Eye (tissue), 1 donor: Measurements from ENCODE around the gene NRXN3.
"Not testable (repeated sequence)": the region's sequence is repeated elsewhere in the genome, so short reads cannot be mapped to it uniquely, and the experiment has no call there.

Experiments used
- DNase-seq: peaks from one replicate; pipeline ENCODE4 v3.0.0-alpha.2; 2015

Gene NRXN3

DNA sequence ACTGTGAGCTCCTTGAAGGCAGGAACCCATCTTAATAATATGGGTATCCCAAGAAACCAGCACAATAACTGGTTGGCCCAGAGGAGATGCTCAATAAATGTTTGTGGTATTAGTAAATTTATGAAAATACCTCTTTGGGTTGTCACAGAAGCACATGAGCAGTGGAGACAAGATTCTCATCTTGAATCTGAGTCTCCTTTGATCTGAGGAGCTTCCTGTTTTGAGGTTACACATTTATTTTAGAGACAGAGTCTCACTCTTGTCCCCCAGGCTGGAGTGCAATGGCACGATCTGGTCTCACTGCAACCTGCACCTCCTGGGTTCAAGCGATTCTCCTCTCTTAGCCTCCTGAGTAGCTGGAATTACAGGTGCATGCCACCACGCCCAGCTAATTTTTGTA lies 247.4 kb downstream of the NRXN3 start:
- DNase-seq: no peak

DNA sequence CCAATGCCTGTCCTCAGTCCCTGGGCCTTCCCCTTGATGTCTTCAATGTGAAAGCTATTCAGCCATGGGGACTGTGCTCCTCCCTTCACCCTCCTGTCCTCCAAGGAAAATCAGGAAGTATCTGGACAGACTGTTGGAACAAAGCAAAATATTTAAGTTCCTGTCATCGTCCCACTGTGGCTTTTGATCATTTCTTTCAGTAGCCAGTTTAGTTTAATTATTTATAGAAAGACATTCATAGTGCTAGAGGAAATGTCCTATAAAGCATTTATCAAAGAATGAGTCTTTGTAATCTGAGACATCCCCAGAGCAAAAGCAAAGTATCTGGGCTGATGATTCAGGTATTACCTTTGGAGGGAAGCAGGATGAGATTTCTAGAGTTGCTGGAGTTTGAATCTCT lies 254.1 kb downstream of the NRXN3 start:
- DNase-seq: no peak

GRCh38 chr14:78425330-78425729 lies 255.2 kb downstream of the NRXN3 start:
- no peak for DNase-seq

DNA sequence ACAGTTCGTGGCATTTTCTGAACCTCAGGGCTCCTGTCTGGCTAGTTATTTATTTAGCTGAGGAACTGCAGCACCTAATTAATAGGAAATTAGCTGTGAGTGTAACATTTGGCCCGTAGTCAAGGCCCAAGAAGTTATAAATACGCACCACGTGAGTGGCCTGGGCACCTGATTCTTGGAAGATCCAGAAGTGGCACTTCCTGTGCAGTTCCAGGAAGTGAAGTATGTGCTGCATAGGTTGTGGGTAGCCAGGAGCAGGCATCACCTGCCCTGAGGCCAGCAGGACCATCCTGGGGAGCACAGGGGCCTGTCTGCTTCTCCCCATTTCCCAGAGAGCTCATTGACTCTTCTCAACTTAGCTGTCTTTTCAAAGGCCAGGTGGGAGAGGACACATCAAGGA lies 255.6 kb downstream of the NRXN3 start:
- no peak for DNase-seq

DNA sequence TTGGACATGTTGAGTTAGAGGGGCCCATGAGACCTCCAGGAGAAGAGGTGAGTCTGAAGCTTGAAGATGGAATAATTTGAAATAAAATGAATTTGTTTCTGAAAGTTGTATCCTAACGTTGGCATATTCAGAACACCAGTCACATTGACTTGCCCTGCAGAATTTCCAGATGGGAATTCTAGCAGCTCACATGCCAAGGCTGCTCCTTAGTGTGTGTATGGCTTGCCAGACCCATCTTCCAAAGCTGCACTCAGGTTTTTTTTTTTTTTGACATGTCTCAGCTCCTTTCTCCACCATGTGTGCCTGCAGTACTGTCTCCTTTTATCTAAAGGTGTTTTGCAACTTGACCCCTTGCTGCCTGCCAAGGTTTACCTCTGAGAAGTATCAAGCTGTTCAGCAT lies 261.9 kb downstream of the NRXN3 start:
- no peak for DNase-seq

DNA sequence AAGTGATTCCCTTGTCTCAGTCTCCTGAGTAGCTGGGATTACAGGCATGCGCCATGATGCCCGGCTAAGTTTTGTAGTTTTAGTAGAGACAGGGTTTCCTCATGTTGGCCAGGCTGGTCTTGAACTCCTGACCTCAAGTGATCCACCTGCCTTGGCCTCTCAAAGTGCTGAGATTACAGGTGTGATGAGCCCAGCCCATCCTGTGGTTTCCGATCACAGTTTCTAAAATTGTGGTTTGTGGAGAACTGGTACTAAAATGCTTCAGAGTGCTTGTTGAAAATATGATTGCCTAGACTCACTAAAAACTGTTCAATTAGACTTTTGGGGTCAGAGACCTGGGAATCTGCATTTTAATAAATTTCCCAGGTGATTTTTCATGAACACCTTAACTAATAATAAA lies 267.3 kb downstream of the NRXN3 start:
- DNase-seq: not testable (repeated sequence)

- DNase-seq: peak; percentile 44
Measured at GRCh38 chr14:78440356-78440894, 270.3 kb downstream of the NRXN3 start.

- no peak for DNase-seq
Measured at GRCh38 chr14:78443834-78444233, 273.7 kb downstream of the NRXN3 start.

- DNase-seq: no peak
Measured at GRCh38 chr14:78445275-78445674, 275.1 kb downstream of the NRXN3 start.

- peak; percentile 59 for DNase-seq
Measured at GRCh38 chr14:78446807-78447206, 276.6 kb downstream of the NRXN3 start.

DNA sequence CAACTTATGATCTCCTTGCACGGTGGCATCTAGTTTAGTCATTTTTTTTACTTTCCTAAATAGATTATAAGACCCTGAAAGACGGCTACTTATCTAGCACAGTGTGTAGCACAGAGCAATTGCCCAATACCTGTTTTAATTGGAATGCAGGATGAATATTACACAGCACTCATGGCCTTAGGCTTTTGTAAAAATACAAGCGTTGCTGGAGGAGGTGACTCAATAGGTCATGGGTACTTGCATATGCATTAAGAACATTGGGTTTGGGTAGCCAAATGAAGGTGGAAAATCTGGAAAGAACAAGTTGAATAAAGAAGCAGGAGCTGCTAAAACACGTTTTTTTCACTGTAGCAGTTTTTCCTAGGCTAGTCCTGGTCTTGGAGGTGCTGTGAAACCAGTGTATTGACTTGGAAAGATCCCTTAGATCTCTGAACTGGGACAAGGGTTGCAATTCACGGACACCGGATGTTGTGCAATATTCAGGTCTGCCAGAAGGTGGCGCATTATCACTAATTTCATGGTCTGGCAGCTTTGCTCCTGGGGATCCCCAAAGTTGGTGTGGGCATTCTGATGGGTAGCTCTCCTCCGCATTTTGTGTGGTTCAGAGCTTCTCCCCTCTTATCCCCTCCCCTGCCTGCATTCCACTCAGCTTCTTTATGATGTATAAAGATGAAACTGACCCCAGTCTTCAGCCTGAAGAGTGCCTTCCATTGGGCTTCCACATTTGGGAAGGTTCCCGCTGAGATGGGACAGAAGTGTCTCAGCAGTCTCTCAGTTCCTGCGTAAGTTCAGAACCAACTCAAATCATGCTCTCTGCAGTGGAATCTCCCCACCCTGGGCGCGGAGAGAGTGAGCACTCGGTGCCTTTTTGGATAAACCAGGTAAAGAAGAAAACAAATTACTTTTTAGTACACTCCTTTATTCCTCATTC lies 278.3 kb downstream of the NRXN3 start:
- peak; percentile 79 for DNase-seq

DNA sequence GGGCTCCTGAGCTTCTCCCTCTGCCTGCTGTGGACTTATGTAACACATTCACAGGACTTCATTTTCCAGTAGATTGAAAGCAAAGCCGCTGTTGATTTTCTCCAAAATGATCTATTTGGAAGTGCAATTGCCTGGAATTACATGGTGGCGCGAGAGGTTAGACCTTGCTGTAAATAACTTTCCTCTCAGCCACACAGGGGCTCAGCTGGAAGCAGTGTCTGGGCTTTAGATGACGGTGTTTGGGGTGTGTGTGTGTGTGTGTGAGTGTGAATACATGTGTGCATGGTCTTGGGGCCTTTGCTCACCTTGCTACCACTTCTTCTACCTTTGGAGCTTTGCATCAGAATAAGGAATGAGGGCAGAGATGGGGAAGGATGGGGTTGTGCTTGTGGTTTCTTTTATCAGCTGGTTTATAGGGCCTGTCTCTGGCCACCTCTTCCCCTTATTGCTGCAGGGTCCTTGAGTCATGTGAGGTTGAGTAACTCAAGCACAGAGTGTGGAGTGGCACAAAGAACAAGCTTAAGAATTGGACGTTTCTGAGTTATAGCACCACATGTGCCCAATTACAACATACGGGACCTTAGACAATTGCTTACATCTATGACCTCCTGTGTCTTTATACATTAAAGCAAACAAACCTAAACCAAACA lies 280.6 kb downstream of the NRXN3 start:
- no peak for DNase-seq

- no peak for DNase-seq
Measured at GRCh38 chr14:78451319-78451695, 281.1 kb downstream of the NRXN3 start.

DNA sequence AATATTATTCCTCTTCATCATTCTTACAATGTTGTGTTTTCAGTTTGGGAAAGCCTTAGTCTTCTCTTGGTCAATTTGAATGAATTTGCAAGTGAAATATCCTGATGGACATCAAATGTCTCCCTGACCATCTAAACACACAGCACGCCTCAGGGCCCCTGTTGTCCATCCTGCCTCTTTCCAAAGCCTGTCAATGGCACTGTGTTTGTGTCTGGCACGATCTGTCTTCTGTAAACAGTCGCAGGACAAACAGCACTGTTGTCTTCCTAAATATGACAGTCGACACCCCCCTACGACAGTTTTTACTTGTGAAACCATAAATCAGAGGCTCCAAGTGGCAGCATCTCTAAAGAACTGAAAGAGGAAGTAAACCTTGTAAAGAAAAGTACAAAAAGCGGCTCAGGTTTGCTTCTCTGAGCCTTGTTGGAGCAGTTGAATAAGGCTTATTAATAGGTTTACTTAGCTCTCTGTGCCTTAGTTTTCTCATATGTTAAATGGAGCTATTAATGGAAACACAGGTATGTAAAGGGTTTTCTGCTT lies 285.8 kb downstream of the NRXN3 start:
- no peak for DNase-seq

- no peak for DNase-seq
Measured at GRCh38 chr14:78469947-78470346, 299.8 kb downstream of the NRXN3 start.

- DNase-seq: no peak
Measured at GRCh38 chr14:78479127-78479780, 309.1 kb downstream of the NRXN3 start.

DNA sequence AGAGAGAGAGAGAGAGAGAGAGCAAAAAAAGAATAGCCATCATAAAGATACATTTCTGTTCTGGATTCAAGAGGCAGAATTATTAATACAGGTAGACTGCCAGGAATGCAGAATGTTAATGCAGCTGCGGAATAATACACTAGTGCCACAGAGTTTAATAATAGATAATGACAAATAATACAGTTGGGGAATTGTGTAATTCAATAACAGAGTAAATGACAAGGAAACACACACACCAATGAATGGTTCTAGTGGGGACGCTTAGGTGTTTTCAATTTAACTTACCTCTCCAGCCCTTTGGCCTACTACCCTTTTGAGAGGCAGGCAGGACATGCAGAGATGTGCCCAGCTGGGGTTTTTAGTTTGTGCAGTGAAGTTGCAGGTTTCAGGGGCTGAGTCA lies 313.9 kb downstream of the NRXN3 start:
- DNase-seq: no peak

GRCh38 chr14:78486081-78486480 lies 315.9 kb downstream of the NRXN3 start:
- DNase-seq: no peak

DNA sequence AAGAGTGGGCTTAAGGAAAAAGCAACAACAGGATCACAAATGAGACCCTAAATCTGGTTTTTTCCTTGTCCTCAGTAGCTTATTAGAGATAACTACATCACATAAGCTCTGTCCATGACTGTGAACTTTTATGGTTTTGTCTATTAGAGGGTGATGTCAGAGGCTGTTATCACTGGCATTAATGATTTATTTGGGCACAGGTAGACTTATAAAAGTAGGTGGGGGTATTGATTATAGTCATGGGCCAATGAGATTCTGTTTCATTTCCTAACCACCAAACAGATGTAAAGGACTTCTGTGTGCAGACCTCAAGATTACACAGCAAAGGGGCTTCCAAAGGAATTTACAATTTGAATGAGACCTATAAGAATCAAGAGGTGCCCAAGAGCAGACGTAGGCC lies 316.4 kb downstream of the NRXN3 start:
- no peak for DNase-seq

DNA sequence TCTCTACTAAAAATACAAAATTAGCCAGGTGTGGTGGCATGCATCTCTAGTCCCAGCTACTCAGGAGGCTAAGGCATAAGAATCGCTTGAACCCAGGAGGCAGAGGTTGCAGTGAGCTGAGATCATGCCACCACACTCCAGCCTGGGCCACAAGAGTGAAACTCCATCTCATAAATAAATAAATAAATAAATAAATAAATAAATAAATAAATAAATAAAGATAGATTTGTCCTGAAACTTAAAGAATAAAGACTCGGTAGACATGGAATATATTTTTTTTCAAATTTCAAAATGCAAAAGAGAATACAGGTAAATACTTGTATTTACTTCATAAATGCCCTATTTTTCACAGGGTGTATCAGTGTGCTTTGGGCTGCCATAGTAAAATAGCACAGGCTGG lies 317.4 kb downstream of the NRXN3 start:
- not testable (repeated sequence) for DNase-seq

DNA sequence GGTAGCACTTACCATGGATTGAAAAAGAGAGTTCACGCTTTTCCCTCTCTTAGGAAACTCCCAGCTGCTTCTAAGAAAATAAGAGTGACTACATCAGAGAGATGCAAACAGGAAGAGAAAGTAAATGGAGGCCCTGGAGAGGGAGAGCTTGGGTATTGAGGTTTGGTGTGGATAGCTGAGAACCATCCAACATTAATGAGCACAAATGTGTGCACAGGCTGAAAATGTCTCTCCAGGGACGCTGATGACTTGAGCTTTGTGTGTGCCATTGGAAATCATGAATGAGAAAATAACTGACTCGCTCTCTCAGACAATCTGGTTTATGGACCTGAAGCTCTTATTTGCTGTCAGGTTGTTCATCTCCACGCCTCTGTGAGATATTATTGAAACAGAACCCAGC lies 318.8 kb downstream of the NRXN3 start:
- peak; percentile 71 for DNase-seq

DNA sequence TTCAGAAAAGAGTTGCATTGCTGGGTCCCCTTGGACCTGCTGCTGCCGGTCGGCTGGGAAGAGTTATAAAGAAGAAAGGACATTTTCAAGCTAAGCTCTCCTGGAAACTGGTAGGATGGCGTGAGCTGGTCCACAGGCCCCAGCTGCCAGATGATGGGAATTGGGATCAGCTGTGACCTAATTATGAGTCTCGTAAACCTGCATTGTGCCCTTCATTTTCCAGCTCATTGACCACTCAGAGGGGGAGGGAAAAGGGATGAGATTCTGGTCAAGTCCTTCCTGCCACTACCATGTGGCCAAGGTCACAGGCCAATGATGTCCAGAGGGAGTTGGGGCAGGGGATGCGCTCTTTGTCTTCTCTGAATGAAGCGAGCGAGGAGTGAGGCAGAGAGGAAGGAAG lies 320.9 kb downstream of the NRXN3 start:
- DNase-seq: peak; percentile 91

GRCh38 chr14:78498062-78498595 lies 328.0 kb downstream of the NRXN3 start:
- no peak for DNase-seq
